Endothelial cell of hepatic sinusoid (primary cell): Measurements from ENCODE around the gene IGSF9.

Experiments
- in situ Hi-C: cut with HindIII; loops from 2 replicates; pipeline ENCODE4 v1.10.0; 2017; ENCODE audit warnings: low sequenced_read_pairs

IGSF9 gene

GRCh38 chr1:159946242-159947187, 1.1 kb upstream of the IGSF9 start:
- in situ Hi-C loops: loop anchor here (5.0 kb wide), 1 partner anchor 36 kb away; no protein-coding TSS in a partner anchor

DNA sequence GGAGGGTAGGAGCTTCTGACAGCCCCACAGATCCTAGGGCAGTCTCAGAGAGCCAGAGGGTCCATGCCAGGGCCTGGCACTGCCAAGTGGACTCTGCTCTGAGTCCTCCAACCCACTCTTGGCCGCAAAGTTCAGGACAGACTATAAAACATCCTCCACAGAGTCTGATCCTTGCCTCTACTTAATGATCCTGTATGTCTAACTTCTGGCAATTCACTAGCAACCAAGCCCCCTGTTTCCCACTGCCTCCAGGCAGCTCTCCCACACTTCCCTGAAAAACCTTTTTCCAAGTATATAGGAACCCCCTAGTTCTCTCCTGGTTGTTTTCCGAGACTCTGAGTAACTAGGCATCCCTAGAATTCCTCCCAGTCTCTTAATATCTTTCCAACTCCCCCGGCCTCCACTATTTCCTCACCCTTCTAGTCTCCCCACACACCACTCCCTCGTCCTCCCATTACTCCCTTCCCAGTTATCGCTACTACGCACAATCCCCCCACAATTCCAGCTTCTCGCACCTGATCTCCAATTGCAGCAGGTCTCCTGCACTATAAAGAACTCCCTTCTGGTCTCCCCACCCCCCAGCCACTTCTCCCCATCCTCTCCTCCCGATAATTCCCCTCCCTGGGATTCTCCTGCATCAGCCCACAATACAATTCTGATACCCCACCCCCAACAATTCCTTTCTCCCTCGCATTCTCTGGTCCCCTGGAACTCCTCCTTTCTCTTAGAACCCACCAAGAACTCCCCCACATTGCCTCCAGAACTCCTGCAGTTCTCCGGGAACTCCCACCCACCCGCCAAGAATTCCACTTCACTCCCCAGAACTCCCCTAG, 574 bp downstream of the IGSF9 start:
- in situ Hi-C loops: loop anchor here (5.0 kb wide), 1 partner anchor 37 kb away; no protein-coding TSS in a partner anchor

- in situ Hi-C loops: no loop called here
These were observed 1.3 kb downstream of the IGSF9 start for GRCh38 chr1:159943908-159944622.

- in situ Hi-C loops: no loop called here
These were observed 2.2 kb downstream of the IGSF9 start for GRCh38 chr1:159943278-159943640.

GRCh38 chr1:159942632-159943277, 2.7 kb downstream of the IGSF9 start:
- in situ Hi-C loops: no loop called here

DNA sequence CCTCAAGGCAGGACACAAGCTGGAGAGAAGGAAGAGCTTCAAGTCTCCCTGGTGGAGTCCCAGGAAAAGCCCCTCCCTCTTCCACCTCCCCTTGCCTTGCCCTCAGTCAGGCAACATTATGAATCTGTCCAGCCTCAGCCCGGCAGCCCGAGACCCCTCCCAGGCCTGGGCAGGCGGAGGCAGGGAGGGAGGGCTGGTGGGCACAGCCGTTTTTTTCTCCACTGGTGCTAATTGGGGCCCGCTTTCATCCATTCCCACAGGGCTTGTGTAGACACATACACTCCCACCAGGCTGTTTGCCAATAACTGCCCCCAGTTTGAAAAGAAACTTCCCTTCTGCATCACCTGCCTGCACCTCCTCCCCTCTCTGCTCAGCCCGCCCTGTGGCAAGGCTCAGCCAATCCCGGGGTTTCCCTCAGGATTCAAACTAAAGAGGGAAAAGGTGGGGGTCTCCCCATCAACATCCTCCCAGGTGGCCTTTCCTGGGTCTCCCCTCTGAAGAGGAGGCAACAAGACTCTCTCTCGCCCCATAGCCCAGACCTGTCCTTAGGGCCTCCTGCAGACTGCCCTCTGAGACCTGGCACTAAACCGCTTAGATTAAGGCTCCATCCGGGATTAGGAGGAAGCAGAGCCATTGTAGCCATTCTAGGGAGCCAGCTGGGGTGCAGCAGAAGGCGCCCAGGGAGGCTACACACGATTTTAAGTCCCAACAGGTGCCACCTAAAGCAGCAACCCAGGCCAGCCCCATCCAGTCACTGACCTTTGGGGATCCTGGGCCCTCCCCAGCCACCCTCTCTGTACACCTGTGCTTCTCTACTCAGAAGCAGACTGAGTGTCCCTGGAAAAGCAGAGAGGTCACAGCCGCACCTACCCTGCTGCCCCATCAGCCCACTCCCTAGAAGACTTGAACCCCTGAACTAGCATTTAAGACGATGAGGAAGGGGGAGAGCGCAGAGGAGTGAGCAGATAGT, 3.5 kb downstream of the IGSF9 start:
- in situ Hi-C loops: no loop called here

- in situ Hi-C loops: no loop called here
These were observed 4.3 kb downstream of the IGSF9 start for GRCh38 chr1:159941141-159941540.

GRCh38 chr1:159940006-159940620, 5.3 kb downstream of the IGSF9 start:
- in situ Hi-C loops: no loop called here

DNA sequence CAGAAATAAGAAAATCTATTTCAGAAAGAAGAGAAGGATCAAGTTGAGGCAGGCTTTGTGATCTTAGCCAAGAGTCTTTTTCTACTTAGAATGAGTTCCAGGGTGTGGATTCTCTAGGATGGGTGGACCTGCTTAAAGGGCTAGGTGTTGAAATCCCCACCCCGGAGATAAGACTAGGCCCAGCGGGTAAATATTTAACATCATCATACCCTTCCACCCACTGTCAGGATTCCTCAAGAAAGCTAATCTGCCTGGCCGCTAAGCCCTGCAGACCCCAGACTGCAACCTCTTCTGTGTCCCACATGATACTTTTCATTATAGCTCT, 5.8 kb downstream of the IGSF9 start:
- in situ Hi-C loops: no loop called here

GRCh38 chr1:159938905-159939677, 6.3 kb downstream of the IGSF9 start:
- in situ Hi-C loops: no loop called here

- in situ Hi-C loops: no loop called here
These were observed 7.1 kb downstream of the IGSF9 start for GRCh38 chr1:159938211-159938852.

DNA sequence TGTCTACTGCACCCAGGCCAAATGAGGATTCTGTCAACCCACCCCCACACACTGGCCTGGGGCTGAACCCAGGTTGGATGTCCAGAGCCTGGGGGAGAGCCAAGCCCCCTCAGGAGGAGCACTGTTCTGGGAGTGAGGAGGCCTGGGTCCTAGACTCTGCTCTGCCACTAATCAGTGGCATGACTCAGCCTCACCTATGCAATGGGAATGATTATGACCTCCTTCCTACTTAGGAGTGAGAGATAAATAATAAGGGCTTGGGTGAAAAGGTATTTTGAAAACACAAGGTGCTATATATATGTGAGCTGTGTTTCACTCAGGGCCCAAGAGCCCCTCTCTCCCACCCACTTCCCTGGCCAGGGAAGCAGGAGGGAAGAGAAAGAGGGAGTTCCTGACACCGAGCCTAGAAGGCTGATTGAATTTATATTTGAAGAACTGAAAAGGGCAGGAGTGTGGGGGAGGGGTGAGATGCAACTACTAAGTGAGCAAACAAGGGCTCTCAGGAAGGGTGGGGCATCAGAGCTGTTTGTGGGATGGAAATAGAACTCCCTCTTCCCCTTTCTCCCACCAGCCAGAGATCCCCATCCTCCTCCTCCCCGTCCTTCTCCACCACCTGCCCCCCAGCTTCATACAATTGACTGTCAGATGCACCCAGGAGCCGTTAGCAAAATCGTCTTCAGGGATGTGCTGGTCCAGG, 8.2 kb downstream of the IGSF9 start:
- in situ Hi-C loops: no loop called here

DNA sequence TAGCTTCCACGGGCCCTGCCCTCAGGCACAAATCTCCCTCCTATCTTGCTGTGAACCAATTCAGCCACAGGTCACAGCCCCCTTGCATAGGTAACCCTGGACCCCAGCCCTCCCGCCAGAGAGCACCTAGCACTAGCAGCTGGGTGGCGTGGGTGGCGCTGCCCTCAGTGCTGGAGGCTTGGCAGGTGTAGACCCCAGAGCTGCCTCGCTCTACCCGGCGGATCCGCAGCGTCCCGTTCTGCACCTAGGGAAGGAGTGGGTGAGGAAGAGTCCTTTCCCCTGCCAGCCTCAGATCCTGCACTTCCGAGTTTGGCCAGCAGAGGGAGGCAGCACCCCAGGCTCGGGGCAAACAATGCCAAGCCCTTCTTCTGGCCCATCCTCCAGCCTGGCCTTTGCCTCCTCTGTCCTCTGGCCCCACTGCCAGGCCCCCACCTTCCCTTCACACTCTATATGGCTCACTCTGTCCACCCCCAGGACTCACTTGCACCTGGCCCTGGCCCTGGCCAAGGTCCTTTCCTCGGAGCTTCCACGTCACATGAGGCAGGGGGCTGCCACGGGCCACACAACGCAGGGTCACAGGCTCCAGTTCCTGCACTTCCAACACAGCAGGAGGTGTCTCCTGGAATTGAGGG, 9.0 kb downstream of the IGSF9 start:
- in situ Hi-C loops: no loop called here

- in situ Hi-C loops: no loop called here
These were observed 9.6 kb downstream of the IGSF9 start for GRCh38 chr1:159935719-159936272.

- in situ Hi-C loops: no loop called here
These were observed 10.1 kb downstream of the IGSF9 start for GRCh38 chr1:159935305-159935704.
